GM18517 (cell line): ENCODE results near the gene CIDEB.
A peak's percentile ranks its signal among the peaks of the same experiment; 100 is the strongest.

Experiments
- ATAC-seq: cut with Tn5 transposase; IDR thresholded peaks from one replicate; pipeline ENCODE4 v1.9.1; 2021; ENCODE audit warnings: mild to moderate bottlenecking, moderate library complexity; ENCODE audit not compliant: unreplicated experiment

The CIDEB gene

GRCh38 chr14:24313913-24314312, 6.1 kb upstream of the CIDEB start:
- ATAC-seq: no peak

GRCh38 chr14:24312736-24313507, 5.1 kb upstream of the CIDEB start:
- no peak for ATAC-seq

- no peak for ATAC-seq
These were observed 4.2 kb upstream of the CIDEB start for GRCh38 chr14:24311837-24312615.

GRCh38 chr14:24310646-24311604, 3.1 kb upstream of the CIDEB start, which contains the start of gene LTB4R:
LTB4R (plus strand) TSS chr14:24311502; CDS start chr14:24315652, 4,150 bp downstream.
- peak; percentile 62 for ATAC-seq

GRCh38 chr14:24310265-24310645, 2.5 kb upstream of the CIDEB start:
- no peak for ATAC-seq

GRCh38 chr14:24309538-24310264, 1.9 kb upstream of the CIDEB start, which contains the start of gene LTB4R2:
LTB4R2 (plus strand) TSS chr14:24310140; CDS start chr14:24310665, 525 bp downstream.
- ATAC-seq: no peak

- no peak for ATAC-seq
These were observed 756 bp upstream of the CIDEB start for GRCh38 chr14:24308342-24309124.

GRCh38 chr14:24307156-24307574, 612 bp downstream of the CIDEB start:
- ATAC-seq: no peak

- ATAC-seq: no peak
These were observed 3.8 kb downstream of the CIDEB start for GRCh38 chr14:24304019-24304387.

GRCh38 chr14:24300326-24300980, 7.3 kb downstream of the CIDEB start:
- no peak for ATAC-seq

GRCh38 chr14:24299255-24300191, 8.3 kb downstream of the CIDEB start, which contains the start of the genes DHRS1 and NOP9:
DHRS1 (minus strand) TSS chr14:24299780; CDS start chr14:24299106, 674 bp downstream.
NOP9 (plus strand) TSS chr14:24299850; CDS start chr14:24299955, 105 bp downstream.
- peak; percentile 64 for ATAC-seq

- no peak for ATAC-seq
These were observed 8.9 kb downstream of the CIDEB start for GRCh38 chr14:24298892-24299254.

GRCh38 chr14:24297190-24297964, 10.4 kb downstream of the CIDEB start:
- ATAC-seq: peak; percentile 23

- ATAC-seq: peak; percentile 52
These were observed 11.2 kb downstream of the CIDEB start for GRCh38 chr14:24296341-24297157.

- ATAC-seq: no peak
These were observed 14.3 kb downstream of the CIDEB start for GRCh38 chr14:24293525-24293924.
